Adipocyte (in vitro differentiated cells): ENCODE measurements around the gene HOXA3.

Experiments
- DNase-seq: peaks from one replicate; pipeline ENCODE4 v3.0.0-alpha.2; 2015; ENCODE audit warnings: low read depth
- H3K27me3 ChIP-seq: replicated peaks from 2 replicates; pipeline ENCODE4 v1.7.0; 2013; ENCODE audit warnings: mild to moderate bottlenecking, low read length, moderate library complexity; ENCODE audit not compliant: control insufficient read depth, insufficient read depth
- H3K36me3 ChIP-seq: 2 replicates; pipeline ENCODE4 v1.7.0; 2013; ENCODE audit warnings: low read length, mild to moderate bottlenecking, moderate library complexity; ENCODE audit not compliant: control insufficient read depth, insufficient read depth, severe bottlenecking
- H3K4me1 ChIP-seq: 2 replicates; pipeline ENCODE4 v1.7.0; 2013; ENCODE audit warnings: mild to moderate bottlenecking, low read length, moderate library complexity; ENCODE audit not compliant: control insufficient read depth, insufficient read depth
- H3K4me3 ChIP-seq: 2 replicates; pipeline ENCODE4 v1.7.0; 2013; ENCODE audit warnings: mild to moderate bottlenecking, low read length, moderate library complexity
- H3K9ac ChIP-seq: 2 replicates; pipeline ENCODE4 v1.7.0; 2013; ENCODE audit warnings: mild to moderate bottlenecking, low read length, moderate library complexity
- H3K9me3 ChIP-seq: 2 replicates; pipeline ENCODE4 v1.7.0; 2013; ENCODE audit warnings: mild to moderate bottlenecking, low read length, moderate library complexity; ENCODE audit not compliant: control insufficient read depth

HOXA3 gene

GRCh38 chr7:27108390-27109127 is 43.8 kb downstream of the HOXA3 start:
- no peak for DNase-seq
- H3K4me3 ChIP-seq: peak overlapping the region; percentile 40
- H3K9me3 ChIP-seq: no peaks in the 10 kb centered on the region
- peak overlapping the region; percentile 61 for H3K9ac ChIP-seq
- no peaks in the 10 kb centered on the region for H3K27me3 ChIP-seq
- peaks cover 67% of the 10 kb centered on the region for H3K4me1 ChIP-seq
- no peaks in the 10 kb centered on the region for H3K36me3 ChIP-seq

DNA sequence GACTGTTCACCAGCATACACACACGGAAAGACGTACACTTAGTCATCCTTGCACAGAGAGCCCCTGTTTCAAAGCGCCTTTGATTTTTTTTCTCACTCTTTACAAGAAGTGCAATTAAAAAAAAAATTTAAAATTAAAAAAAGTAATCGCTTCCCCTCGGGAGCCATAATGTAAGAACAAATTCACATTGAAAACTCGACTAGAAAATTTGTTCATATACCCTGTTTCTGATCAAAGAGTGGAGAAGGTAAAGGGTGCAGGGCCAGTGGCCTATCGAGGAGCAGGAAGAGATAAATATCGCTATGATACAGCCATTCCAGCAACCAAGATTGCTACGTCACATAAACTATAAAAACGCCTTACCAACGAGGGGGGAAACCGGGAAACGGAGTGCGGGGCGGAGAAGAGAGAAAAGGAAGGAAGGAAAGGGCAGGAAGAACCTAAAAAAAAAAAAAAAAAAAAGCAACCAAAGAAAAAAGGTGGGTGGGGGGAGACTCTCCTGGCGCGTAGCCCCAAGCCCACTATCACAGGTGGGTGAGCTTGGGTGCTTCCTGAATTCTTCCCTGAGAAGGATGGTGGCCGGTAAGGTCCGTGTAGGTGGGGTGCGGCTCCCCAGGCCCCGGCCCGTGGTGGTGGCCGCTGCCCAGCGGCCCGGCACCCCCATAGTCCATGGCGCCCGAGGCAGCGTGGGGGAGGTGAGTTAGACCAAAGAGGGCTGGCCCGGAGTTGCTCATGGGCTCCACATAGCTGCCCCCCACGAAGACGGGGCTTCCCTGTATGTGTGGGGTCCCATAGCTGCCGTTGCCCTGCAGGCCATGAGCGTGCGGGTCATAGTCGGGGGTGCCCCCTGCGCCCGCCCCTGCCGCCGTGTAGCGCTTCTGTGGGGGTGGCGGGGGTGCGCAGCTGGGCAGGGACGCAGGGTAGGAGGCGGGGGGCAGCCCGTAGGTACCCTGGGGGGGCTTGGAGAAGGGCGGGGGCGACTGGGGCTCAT is 44.7 kb downstream of the HOXA3 start:
- H3K9ac ChIP-seq: peak overlapping the region; percentile 80
- peak overlapping the region; percentile 37 for H3K4me3 ChIP-seq
- H3K27me3 ChIP-seq: no peaks in the 10 kb centered on the region
- peaks cover 63% of the 10 kb centered on the region for H3K4me1 ChIP-seq
- no peaks in the 10 kb centered on the region for H3K9me3 ChIP-seq
- no peaks in the 10 kb centered on the region for H3K36me3 ChIP-seq
- DNase-seq: no peak

DNA sequence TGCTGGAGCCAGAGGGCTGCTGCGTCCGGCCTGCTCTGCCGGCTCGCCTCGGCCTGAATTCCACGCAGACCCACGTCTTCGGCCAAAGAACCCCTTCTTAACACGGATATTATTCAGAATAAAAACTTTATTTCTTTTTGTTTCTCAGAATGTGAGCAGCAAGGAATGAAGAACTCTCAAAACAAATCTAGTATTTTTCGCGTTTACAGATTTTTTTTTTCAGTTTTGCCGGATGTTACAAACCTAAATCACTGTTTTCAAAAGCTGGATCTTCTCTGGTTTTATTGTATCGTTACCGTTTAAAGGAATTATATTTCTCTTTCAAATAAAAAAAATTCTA is 45.5 kb downstream of the HOXA3 start:
- Histone ChIP-seq H3K9me3 (no peaks in the 10 kb centered on the region), H3K36me3 (no peaks in the 10 kb centered on the region), H3K27me3 (no peaks in the 10 kb centered on the region), H3K4me3 (peak overlapping the region; percentile 64), H3K9ac (peak overlapping the region; percentile 80), H3K4me1 (peaks cover 55% of the 10 kb centered on the region)
- no peak for DNase-seq

GRCh38 chr7:27106181-27106900 is 46.0 kb downstream of the HOXA3 start:
- Histone ChIP-seq H3K9me3 (no peaks in the 10 kb centered on the region), H3K36me3 (no peaks in the 10 kb centered on the region), H3K27me3 (no peaks in the 10 kb centered on the region), H3K4me1 (peaks cover 55% of the 10 kb centered on the region), H3K9ac (peak overlapping the region; percentile 80), H3K4me3 (peak overlapping the region; percentile 64)
- DNase-seq: peak; percentile 27

- H3K4me1 ChIP-seq: peaks cover 55% of the 10 kb centered on the region
- H3K4me3 ChIP-seq: peak overlapping the region; percentile 64
- no peaks in the 10 kb centered on the region for H3K36me3 ChIP-seq
- no peaks in the 10 kb centered on the region for H3K27me3 ChIP-seq
- DNase-seq: no peak
- H3K9me3 ChIP-seq: no peaks in the 10 kb centered on the region
- H3K9ac ChIP-seq: peak overlapping the region; percentile 80
Observed at GRCh38 chr7:27105301-27106031, 46.9 kb downstream of the HOXA3 start.

DNA sequence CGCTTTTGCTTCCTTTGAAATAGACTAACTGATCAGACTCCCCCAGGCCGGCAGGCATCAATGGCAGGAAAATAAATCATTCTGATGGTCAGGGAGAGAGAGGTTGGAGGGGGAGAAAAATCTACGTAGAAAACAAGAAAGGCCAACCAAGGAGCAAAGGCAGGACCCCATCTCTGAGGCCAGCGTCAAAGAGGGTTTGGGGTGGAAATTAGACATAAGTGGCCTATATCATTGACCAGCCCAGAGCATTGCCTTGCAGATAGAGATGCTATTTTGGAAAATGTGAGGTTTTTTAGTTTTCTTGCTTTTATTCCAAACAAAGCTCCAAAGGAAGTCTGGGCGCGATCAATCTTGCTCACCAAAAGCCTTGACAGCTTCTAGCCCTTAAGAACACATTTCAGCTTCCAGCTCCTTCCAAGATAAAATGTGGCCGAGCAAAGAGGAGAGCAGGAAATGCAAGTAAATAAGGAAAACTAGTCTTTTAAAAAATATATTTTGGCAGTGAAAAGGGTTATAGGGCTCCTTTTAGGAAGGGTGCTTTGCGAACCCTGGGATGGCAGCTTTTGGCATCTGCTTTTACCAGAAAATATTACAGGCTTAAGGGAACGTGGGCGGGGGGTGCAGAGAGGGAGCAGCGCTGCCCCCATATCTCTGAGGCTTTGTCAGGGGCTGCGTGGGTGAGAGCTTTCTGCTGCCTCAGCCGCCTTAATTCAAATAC is 47.9 kb downstream of the HOXA3 start:
- Histone ChIP-seq H3K9me3 (no peaks in the 10 kb centered on the region), H3K9ac (peak overlapping the region; percentile 60), H3K27me3 (no peaks in the 10 kb centered on the region), H3K4me3 (no peak overlapping the region), H3K4me1 (peaks cover 55% of the 10 kb centered on the region), H3K36me3 (no peaks in the 10 kb centered on the region)
- no peak for DNase-seq

DNA sequence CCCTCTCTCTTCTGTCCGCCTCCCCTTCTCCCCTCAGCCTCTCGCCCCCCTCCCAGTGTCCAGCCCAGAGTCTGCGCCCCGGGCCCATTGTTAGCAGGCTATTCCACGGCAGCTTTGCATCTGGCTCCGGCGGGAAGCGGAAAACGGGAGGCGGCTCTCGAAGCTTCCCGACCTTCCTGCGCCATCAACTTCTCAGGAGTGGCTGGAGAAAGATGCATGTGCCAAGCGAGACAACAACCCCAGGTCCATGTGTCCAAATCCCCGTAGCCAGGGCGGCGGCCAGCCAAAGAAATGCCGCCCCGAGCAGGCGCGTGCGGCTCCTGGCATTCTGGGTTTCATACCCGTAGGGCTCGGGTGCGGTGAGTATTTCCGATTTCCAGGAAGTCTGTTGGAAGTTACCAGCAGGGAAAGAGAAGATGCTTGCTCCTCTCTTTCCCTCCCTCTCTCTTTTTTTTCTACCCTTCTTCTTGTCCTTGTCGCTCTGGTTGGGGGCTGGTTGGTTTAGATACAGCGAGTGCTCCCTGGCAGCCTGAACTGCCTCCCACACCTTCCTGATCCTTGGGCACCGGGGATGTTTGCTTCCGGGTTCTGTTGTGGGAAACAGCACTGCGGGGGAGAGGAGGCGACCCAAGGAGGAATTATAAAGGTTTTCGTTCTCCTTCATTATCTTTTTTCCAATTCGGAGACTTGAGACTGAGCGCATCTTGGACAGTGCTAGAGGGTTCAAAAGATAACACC is 48.7 kb downstream of the HOXA3 start:
- Histone ChIP-seq H3K36me3 (no peaks in the 10 kb centered on the region), H3K4me1 (peaks cover 57% of the 10 kb centered on the region), H3K9me3 (no peaks in the 10 kb centered on the region), H3K4me3 (peak overlapping the region; percentile 66), H3K9ac (peak overlapping the region; percentile 60), H3K27me3 (no peaks in the 10 kb centered on the region)
- DNase-seq: no peak

- H3K27me3 ChIP-seq: no peaks in the 10 kb centered on the region
- no peaks in the 10 kb centered on the region for H3K36me3 ChIP-seq
- DNase-seq: no peak
- H3K4me3 ChIP-seq: peak within 1 kb of the TSS; percentile 66
- no peaks in the 10 kb centered on the region for H3K9me3 ChIP-seq
- peaks cover 63% of the 10 kb centered on the region for H3K4me1 ChIP-seq
- H3K9ac ChIP-seq: peak within 1 kb of the TSS; percentile 60
Observed at GRCh38 chr7:27102581-27103442, 49.6 kb downstream of the HOXA3 start, which contains the start of gene HOXA2. TSS of gene HOXA2 (minus strand) at chr7:27102683. CDS start at chr7:27102500, 183 bp downstream.

DNA sequence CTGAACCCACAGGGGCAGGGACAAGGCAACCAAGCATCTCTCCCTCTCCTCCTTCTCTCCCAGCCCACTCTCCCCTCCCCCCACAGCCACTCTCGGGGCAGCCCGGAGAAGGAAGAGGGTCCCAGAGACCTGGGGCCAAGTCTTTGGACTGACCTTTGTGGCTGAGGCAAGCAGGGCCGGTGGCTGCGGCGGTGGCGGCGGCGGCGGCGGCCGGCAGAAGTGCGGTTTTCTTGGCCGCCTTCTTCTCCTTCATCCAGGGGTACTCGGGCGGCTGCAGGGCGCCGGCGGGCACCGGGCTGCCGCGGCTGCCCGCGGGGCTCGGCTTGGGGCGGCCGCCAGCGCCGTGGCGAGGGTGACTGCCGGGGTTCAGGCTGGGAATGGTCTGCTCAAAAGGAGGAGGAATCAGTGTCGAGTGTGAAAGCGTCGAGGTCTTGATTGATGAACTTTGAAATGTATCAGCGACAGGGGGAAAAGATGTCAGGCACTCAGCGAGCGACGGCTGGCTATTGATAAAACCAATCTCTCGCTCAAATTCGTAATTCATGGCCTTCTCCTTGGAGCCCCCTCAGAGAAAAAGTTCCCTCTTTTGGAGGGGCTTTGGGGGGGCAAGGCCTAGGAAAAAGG is 50.3 kb downstream of the HOXA3 start:
- peak overlapping the region; percentile 66 for H3K4me3 ChIP-seq
- DNase-seq: no peak
- H3K9me3 ChIP-seq: no peaks in the 10 kb centered on the region
- peak overlapping the region; percentile 60 for H3K9ac ChIP-seq
- no peaks in the 10 kb centered on the region for H3K27me3 ChIP-seq
- H3K4me1 ChIP-seq: peaks cover 66% of the 10 kb centered on the region
- H3K36me3 ChIP-seq: no peaks in the 10 kb centered on the region
